H1 (cell line): Measurements from ENCODE around the gene CDK5RAP2. TPM values are rescaled to one million over a fixed set of nuclear protein-coding genes. Genes with fewer than 3 reads are reported as not detected.

Experiments used
- ASH2L ChIP-seq: fragments of 200-600, 300-600 bp; sonication (generic); IDR thresholded peaks from one replicate; pipeline ENCODE4 v1.7.1; 2017; ENCODE audit warnings: low read length
- BACH1 ChIP-seq: IDR thresholded peaks from 2 replicates; pipeline ENCODE4 v1.6.1; 2012; ENCODE audit warnings: low read length, improper control_type of control experiment
- CEBPB ChIP-seq: IDR thresholded peaks from 2 replicates; pipeline ENCODE4 v1.6.1; 2012; ENCODE audit warnings: low read depth, low read length
- CHD2 ChIP-seq: IDR thresholded peaks from 2 replicates; pipeline ENCODE4 v1.6.1; 2012; ENCODE audit warnings: low read length, improper control_type of control experiment
- EZH2 ChIP-seq: fragments of 200-600 bp; sonication (generic); IDR thresholded peaks from 2 replicates; pipeline ENCODE4 v1.7.1; 2012; ENCODE audit warnings: low read depth, mild to moderate bottlenecking, moderate library complexity, low read length, inconsistent platforms; ENCODE audit not compliant: severe bottlenecking
- KDM5A ChIP-seq: fragments of 200-600 bp; IDR thresholded peaks from 2 replicates; pipeline ENCODE4 v1.7.1; 2012; ENCODE audit warnings: mild to moderate bottlenecking, low read length, inconsistent platforms, mixed read lengths
- NANOG ChIP-seq: IDR thresholded peaks from 2 replicates; pipeline ENCODE4 v1.6.1; 2011; ENCODE audit warnings: low read length, low read depth, mild to moderate bottlenecking, inconsistent platforms; ENCODE audit not compliant: insufficient read depth, poor library complexity, severe bottlenecking
- polyA plus RNA-seq, 7 experiments: library from polyadenylated mRNA; depleted of rRNA in 3 of 7; stranded (reverse) in 5 of 7; unstranded in 2 of 7; fragments of >200 nt in 5 of 7; fragments of 200-250 nt in 2 of 7; gene quantifications; 1 replicate in 5 of 7; 2 replicates in 1 of 7; 4 replicates in 1 of 7; pipeline versions ENCODE4 v1.2.1 to v1.2.3, GENCODE V29; 2011 to 2013; ENCODE audit warnings: missing spikeins in 2 of 7, mixed read lengths in 2 of 7
- total RNA-seq: library from RNA; stranded (reverse); fragmentation: NEBNext Ultra II Directional; extraction: Animal tissue kit (Norgen Biotek cat#: 25700); gene quantifications from 2 replicates; pipeline ENCODE4 v1.2.1, GENCODE V29; 2021

CDK5RAP2 gene
- total and polyA plus RNA-seq, 2 of the 8 experiments (the other 6 are each of a cell fraction or from before 2014, with no cell fraction given): 19.8 to 49.4 TPM

- TF ChIP-seq CHD2 (no peak), ASH2L (no peak), BACH1 (no peak), KDM5A (no peak), EZH2 (no peak), NANOG (no peak), CEBPB (no peak)
These were observed 201.3 kb downstream of the CDK5RAP2 start (continued) for GRCh38 chr9:120378680-120379079.
